Endothelial cell of umbilical vein (primary cell): ENCODE measurements around the gene GAS1.

Experiments
- EZH2 ChIP-seq: IDR thresholded peaks from 2 replicates; pipeline ENCODE4 v1.6.1; 2012; ENCODE audit warnings: borderline replicate concordance, low read depth, mild to moderate bottlenecking, moderate library complexity, low read length, inconsistent platforms; ENCODE audit not compliant: severe bottlenecking
- GATA2 ChIP-seq: IDR thresholded peaks from 2 replicates; pipeline ENCODE4 v1.7.0; 2011; ENCODE audit warnings: low read depth, mild to moderate bottlenecking, moderate library complexity, mixed read lengths, low read length; ENCODE audit not compliant: insufficient read length, insufficient read depth
- MYC ChIP-seq: IDR thresholded peaks from one replicate; pipeline ENCODE4 v1.6.1; 2011; ENCODE audit warnings: mild to moderate bottlenecking, low read depth, low read length
- POLR2A ChIP-seq: IDR thresholded peaks from 2 replicates; pipeline ENCODE4 v1.6.1; 2012; ENCODE audit warnings: low read depth, mild to moderate bottlenecking, control low read depth, low read length
- POLR2AphosphoS5 ChIP-seq: IDR thresholded peaks from 2 replicates; pipeline ENCODE4 v1.6.1; 2012; ENCODE audit warnings: low read depth, mild to moderate bottlenecking, control low read depth, low read length, moderate library complexity; ENCODE audit not compliant: insufficient read depth
- TF ChIP-seq, protein P1 (sequence below), 2 donors: IDR thresholded peaks; 1 replicate in 1 of 2; 2 replicates in 1 of 2; pipeline ENCODE4 v1.5.1; 2011; ENCODE audit warnings: low read length in 2 of 2, mild to moderate bottlenecking in 2 of 2, moderate library complexity in 2 of 2, control low read depth in 1 of 2, inconsistent platforms in 1 of 2, low read depth in 1 of 2; ENCODE audit not compliant: insufficient read depth in 1 of 2; ENCODE audit errors: extremely low read depth in 1 of 2

DNA sequence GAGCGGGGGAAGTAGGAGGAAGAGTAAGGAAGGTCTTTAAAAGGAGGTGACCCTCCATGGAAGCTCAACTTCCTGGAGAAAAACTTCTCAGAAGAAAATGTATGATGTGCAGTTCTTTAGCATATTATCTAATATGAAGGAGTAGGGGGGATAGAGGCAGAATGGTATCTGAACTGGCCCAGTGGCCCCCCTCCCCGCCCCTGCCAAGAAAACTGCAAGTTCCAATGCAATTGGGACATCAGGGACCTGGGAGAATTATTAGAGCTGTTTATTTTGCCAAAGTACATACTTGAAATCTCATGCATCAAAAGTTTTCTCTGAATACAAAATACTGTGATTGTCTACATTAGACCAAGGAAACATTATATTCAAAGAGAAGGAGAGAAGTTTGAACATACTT lies 40.6 kb upstream of the GAS1 start:
- TF ChIP-seq, protein P1, sequence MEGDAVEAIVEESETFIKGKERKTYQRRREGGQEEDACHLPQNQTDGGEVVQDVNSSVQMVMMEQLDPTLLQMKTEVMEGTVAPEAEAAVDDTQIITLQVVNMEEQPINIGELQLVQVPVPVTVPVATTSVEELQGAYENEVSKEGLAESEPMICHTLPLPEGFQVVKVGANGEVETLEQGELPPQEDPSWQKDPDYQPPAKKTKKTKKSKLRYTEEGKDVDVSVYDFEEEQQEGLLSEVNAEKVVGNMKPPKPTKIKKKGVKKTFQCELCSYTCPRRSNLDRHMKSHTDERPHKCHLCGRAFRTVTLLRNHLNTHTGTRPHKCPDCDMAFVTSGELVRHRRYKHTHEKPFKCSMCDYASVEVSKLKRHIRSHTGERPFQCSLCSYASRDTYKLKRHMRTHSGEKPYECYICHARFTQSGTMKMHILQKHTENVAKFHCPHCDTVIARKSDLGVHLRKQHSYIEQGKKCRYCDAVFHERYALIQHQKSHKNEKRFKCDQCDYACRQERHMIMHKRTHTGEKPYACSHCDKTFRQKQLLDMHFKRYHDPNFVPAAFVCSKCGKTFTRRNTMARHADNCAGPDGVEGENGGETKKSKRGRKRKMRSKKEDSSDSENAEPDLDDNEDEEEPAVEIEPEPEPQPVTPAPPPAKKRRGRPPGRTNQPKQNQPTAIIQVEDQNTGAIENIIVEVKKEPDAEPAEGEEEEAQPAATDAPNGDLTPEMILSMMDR (IDR thresholded peaks at IDR 0.05; ENCODE audit: extremely low read depth in 1 of 2, insufficient read depth in 1 of 2, low read depth in 1 of 2, low read length in 2 of 2) = no peak
- TF ChIP-seq POLR2A (no peak), EZH2 (no peak), GATA2 (no peak), POLR2AphosphoS5 (no peak), MYC (no peak)
